Measurements from ENCODE around the gene MGMT.

MGMT gene

DNA sequence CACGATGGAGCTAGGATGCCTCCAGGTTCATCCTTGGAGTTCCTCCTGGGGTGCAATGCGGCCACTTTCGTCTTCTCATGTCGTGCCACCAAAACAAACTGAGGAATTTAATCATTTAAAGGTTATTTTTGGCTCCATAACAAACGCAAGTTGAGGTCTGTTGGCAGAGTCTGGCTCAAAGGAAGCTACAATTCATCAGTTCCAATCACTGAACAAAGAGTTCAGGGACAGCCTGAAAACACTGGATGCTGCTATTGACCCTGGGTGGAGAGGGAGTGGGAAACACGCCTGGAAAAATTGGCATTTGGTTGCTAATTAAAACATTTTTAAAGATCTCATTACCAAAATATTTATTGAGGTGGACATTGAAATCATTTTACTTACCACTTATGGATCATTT is 11.4 kb upstream of the MGMT start:
- no peak for DNase-seq (ENCODE audit: low spot score)
- TF ChIP-seq, protein P1, sequence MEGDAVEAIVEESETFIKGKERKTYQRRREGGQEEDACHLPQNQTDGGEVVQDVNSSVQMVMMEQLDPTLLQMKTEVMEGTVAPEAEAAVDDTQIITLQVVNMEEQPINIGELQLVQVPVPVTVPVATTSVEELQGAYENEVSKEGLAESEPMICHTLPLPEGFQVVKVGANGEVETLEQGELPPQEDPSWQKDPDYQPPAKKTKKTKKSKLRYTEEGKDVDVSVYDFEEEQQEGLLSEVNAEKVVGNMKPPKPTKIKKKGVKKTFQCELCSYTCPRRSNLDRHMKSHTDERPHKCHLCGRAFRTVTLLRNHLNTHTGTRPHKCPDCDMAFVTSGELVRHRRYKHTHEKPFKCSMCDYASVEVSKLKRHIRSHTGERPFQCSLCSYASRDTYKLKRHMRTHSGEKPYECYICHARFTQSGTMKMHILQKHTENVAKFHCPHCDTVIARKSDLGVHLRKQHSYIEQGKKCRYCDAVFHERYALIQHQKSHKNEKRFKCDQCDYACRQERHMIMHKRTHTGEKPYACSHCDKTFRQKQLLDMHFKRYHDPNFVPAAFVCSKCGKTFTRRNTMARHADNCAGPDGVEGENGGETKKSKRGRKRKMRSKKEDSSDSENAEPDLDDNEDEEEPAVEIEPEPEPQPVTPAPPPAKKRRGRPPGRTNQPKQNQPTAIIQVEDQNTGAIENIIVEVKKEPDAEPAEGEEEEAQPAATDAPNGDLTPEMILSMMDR (IDR thresholded peaks at IDR 0.05; ENCODE audit: extremely low read depth, missing control alignments), result no peak

DNA sequence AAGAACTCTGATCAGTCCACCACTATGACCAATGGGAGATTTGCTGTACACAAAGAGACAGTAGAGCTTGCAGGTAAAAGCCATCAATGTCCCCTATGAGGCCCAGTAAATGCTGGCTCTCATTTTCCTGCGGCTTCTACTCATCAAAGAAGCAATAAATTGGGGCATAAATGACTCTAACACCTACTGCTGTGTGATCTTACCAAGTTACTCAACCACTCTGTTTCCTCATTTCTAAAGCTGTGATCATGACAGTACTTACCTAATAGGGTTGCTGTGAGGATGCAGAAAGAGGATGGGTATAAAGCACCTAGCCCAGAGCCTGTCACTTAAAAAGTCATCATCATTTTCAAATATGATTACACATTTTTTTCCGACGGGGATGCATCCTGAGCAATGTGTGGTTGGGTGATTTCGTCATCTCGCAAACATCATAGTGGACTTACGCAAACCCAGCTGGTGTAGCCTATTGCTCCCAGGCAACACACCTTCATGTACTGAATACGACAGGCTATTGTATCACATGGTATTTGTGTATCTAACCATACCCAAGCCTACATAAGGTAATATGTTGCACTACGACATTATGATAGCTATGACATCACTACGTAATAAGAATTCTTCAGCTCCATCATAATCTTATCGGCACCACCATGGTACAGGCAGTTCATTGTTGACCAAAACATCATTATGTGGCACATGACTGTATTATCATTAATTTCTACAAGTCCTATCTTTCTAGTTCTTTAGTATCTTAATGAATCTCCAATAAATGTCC is 7.1 kb upstream of the MGMT start:
- TF ChIP-seq, protein P1 (IDR thresholded peaks at IDR 0.05; ENCODE audit: extremely low read depth, missing control alignments), result no peak
- DNase-seq (ENCODE audit: low spot score), result no peak

DNA sequence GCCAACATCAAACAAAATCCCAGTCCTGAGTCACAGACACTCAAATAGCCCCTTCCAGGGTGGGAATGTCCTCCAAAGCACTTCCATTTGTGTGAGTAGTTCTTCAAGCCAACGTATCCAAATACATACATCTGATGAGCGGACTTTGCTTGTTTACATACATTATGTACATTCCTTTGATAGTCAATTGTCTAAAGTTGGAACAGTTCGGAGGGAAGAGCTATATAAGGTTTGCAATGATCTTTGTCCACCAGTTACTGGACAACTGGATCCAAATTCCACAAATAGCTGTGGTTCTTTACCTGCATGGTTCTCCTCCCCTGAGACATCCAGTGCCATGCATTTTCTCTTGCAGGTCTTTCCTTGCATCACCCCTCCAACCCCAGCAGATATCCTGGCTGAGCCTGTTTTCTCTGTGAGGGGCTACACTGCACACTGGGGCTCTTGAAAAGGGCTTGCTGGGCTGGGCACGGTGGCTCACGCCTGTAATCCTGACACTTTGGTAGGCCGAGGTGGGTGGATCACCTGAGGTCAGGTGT is 4.7 kb upstream of the MGMT start:
- no peak for DNase-seq (ENCODE audit: low spot score)

DNA sequence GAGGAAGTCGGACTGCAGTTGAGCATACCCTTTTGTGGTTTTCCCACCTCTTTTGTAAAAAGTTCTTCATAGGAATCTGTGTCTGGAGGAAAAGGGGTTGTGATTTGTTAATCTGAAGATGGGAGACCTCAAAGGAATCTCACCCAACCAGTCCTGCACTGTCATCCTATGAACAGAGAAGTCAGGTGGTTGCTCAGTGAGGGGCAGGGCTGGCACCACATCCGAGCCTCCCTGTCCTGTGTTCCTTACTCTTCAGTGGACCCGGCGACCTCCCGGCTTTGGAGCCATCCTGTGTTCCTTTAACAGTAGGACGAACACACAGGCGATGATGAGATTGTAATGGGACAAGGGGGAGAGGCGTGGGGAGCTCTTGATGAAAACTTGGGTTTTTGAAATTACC is 2.8 kb upstream of the MGMT start:
- DNase-seq (ENCODE audit: low spot score), result no peak
- TF ChIP-seq, protein P1 (IDR thresholded peaks at IDR 0.05; ENCODE audit: extremely low read depth, missing control alignments), result no peak

More for the DNA sequence above, 4.7 kb upstream of the MGMT start:
- TF ChIP-seq, protein P1 (IDR thresholded peaks at IDR 0.05; ENCODE audit: extremely low read depth, missing control alignments), result no peak

DNA sequence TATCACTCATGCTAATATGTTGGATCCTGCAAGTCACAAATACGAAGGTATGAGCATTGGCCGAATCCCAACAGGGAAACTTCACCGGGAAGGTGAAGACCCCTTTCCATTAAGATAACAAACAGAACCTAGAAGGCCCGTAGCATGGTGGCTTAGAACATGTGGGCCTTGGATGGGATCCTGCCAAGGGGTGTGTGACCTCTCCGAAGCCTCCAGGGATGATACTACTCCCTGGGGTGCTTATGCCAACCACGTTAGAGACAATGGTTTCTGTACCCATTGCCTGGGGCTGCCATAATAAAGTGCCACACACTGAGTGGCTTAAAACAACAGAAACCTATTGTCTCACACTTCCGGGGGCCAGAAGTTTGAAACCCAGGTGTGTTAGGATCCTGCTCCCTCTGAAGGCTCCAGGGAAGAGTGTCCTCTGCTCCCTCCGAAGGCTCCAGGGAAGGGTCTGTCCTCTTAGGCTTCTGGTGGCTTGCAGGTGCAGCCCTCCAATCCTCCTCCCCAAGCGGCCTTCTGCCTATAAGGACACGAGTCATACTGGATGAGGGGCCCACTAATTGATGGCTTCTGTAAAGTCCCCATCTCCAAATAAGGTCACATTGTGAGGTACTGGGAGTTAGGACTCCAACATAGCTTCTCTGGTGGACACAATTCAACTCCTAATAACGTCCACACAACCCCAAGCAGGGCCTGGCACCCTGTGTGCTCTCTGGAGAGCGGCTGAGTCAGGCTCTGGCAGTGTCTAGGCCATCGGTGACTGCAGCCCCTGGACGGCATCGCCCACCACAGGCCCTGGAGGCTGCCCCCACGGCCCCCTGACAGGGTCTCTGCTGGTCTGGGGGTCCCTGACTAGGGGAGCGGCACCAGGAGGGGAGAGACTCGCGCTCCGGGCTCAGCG is 992 bp upstream of the MGMT start:
- TF ChIP-seq, protein P1 (IDR thresholded peaks at IDR 0.05; ENCODE audit: extremely low read depth, missing control alignments), result no peak
- DNase-seq (ENCODE audit: low spot score), result no peak

DNA sequence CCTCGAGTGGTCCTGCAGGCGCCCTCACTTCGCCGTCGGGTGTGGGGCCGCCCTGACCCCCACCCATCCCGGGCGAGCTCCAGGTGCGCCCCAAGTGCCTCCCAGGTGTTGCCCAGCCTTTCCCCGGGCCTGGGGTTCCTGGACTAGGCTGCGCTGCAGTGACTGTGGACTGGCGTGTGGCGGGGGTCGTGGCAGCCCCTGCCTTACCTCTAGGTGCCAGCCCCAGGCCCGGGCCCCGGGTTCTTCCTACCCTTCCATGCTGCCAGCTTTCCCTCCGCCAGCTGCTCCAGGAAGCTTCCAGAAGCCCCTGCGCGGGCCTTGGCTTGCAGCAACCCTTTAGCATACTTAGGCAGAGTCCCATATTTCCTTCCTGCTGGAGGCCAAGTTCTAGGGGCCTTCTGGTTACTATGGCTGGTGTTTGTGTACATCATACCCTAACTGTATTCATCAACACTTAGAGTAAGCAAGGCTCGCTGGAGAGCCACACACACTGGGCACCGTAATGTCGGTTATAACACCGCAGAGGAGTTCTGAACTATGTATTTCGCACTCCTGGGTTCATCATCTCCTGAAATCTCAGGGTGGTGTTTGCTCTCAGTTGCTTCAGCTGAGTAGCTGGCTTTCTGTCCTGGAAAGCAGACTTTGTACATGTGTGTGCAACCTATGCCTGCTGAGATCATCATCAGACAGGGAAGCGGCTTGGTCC is 471 bp downstream of the MGMT start:
- peak; percentile 24 for DNase-seq (ENCODE audit: low spot score)
- TF ChIP-seq, protein P1 (IDR thresholded peaks at IDR 0.05; ENCODE audit: extremely low read depth, missing control alignments), result no peak

Measured in GM20000 (cell line).